ENCODE results near the gene CLBA1.

The CLBA1 gene

GRCh38 chr14:105007593-105008264 is 22.1 kb downstream of the CLBA1 start:
- no peak for DNase-seq

DNA sequence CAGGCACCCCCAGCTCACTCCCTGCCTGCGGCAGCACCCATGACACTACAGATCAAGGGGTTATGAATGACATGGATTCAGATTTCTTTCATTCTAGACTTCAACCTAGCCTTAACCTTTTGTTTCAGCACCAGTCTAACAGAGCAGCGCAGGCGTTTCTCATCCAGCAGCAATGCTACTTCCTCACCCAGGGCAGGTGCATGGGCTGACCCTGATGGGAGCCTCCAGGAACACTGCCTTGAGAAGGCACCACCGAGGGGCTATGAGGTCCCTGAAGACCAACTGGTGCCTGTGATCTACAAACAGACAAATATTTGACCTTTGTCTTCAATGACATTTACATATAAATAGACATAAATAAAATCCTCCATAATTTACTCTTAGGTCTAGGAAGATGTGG is 24.5 kb downstream of the CLBA1 start:
- no peak for DNase-seq

DNA sequence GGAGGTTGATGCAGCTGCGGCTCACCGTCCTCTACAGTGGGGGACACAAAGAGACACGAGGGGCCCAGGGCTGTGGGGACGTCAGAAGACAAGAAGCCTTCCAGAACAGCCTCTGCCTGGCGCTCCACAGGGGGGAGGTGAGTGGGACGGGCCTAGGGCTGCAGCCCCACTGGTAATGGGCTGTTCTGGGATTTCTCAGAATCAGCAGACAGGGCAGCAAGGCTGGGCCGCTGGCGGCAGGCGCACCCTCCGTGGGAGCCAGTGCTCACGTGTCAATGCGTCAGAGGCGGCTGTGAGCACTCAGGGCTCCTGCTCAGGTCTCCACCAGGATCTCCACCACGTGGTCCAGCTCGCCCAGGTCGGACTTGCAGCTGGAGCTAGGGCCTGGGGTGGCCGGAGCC is 25.3 kb downstream of the CLBA1 start:
- DNase-seq = no peak

DNA sequence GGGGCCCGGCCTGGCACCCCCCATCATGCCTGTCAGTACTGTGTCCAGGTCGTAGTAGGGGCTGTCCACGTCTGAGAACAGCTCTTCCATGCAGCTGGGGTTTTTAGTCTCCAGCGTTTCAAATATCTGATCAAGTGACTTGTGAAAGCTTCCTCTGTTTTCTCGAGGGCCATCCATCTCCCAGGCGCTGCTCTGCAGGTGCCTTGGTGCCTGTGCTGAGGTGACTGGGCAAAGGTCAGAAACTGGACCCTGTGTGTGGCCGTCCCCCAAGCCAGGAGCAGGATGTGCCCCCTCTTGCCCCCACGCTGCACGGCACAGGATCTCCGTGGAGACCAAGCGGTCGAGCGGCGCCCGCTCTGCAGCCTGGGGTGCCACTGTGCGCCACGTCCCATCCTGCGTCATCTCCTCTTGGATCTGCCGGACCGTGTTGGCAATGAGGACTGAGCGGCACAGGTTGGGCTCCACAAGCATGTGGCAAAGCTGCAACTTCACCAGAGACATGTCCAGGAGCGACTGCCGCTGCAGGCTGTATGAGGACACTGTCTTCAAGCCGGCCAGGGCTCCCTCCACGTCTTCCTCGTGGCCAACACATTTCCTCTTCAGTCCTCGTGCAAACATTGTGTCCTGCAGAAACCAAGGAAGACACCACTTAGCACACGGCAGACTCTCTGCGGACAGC is 25.9 kb downstream of the CLBA1 start:
- no peak for DNase-seq

DNA sequence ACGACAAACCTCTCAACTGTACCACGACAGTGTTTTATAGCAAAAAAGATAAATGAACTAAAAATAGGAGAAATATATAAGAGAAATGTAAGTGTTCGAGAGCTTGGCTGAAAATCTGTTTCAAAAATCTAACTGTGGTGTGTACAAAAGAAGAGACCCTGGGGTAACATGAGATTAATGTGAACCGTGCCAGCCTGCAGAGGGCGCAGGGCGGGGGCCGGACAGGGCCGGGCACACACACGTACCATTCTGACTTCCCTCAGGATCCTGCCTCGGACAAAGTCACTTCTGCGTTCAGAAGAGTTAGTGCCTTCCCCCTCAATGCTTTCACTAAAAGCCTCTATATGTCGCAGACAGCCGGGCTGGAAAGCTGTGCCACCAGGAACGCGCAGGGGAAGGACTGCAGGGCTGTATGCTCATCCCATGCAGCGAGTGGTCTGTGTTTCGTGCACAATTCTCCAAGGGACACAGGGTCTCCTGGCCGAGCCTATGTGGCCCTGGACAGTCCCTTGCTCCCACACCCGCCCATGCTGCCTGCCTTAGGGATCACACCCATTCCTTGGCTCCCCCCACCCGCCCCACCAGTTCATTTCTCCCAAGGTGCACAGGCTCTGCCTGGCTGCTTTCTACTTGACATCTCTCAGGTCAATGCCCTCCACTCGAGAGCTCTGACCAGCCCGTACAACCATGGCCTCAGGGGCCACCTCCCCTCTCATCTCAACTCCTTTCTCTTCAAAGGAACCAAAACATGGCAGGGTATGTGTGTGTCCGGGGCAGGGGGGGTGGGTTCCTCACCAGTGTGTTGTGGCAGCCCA is 26.8 kb downstream of the CLBA1 start:
- DNase-seq = no peak

DNA sequence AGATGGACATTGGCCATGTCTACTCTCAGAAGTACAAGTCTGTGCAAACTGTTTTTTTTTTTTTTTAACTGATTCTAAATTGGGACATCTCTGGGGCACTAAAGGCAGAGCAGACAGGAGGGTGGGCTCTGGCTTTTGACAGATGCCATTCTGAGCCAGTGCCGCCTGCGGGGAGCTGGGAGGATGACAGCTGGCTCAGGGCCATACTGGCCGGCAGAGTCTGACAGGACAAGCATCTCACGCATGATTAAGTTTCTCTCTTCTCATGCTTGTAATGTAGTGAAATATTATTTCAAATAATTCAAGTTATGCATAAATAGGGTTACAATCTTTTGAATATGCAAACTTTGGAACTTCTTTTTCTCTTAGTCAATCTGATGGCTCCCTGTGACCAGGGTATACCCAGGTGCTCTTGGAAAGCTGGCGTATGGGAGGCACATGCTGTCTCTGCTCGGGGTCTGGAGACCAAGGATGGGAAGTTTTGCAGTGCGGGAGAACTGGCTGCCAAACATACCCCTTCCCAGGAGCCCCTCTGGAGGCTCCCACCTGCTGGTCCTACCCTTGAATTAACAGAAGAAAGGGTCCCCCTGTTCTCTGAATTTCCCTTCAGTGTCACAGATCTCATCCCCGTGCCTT is 27.7 kb downstream of the CLBA1 start:
- DNase-seq = no peak

DNA sequence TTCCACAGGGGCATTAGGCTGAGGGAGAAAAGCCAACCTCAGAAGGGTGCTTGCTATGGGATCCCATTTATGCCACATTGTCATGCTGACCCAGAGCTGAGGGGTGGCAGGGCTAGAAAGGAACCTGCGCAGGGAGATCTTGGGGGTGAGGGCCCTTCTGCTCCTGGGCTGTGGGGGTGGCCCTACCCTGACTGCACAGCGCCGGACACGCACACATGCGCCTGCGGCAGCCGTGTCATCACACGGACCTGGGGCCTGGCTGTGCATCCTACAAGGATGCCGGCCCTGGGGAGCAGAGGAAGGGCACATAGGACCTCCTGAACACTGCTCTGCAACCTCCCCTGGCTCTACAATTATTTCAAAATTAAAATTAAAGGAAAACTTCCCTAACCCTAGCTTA is 28.4 kb downstream of the CLBA1 start:
- DNase-seq = no peak

DNA sequence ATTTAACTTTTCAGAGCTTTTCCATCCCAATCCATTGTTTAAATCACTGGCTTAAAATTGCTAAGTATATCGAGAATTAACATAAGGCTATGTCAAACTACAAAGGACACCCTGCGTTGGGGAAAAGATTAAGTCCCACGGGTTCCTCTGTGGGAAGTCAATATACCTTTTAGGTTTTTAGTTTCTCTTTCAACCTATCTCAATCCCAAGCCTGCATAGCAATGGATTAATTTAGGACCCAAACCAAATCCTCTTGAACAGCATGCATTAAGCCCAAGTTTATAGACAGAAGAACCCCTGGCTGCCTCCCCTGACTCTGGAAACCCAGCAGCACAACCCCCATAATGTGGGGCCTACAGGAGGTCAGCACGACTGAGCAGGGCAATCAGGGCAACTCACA is 29.0 kb downstream of the CLBA1 start:
- no peak for DNase-seq

DNA sequence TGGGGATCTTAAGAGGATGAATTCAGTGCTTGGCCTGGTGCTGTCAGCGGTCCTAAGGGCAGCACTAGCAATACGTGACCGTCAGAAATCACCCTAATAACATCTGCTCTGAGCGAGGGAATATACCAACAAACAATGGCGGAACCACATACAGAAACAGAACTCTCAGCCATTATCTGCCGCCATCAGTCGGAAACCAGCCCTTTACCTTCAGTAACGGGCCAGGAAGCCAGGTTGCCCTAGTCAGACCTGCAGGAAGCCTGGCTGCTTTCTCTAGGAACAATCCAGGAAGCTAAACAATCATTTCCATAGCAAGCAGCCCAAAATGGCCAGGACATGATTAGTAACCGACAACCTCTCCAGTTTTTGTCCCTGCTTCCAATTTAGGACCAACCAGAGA is 29.7 kb downstream of the CLBA1 start:
- DNase-seq = no peak

GRCh38 chr14:105015905-105016304 is 30.3 kb downstream of the CLBA1 start:
- DNase-seq = no peak

- DNase-seq = no peak
Observed at GRCh38 chr14:105018414-105018813, 32.8 kb downstream of the CLBA1 start.

DNA sequence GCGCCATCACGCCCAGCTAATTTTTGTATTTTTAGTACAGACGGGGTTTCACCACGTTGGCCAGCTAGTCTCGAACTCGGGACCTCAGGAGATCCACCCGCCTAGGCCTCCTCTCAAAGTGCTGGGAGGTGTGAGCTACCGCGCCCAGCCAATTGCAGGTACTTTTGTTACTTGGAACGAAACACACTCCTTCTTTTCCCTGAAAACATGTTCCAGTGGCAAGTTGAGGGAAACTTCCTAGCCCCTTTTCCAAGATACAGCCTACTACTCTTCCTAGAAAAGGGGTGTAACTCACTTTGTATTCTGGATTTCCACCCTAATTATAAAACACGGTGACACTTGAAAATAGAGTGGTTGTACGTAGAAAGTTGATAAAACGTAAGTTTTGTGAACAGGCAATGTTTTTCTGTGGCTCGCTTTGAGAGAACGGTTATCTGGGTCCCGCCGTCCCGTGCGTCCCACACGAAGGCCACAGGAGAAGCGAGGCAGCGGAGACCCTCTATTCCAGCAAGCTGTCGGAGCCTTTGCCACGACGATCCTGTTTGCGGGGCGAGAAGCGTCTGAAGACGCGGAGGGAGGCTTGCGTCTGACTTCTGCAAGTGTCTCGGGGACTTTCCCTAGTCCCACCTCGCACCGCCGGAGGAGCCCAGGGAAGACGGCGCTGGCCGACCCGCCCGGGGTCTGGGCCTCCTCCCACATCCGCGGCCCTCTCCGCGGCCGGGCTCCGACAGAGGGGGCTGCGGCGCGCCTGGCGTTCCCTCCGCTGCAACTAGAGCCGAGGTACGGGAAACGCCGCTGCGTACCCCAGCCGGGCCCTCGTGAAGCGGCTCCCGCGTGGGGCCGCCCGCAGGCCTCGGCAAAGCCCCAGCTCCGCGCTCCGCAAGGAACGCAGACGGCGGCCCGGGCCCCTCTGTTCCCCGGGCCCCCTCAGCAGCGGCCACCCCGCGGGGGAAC is 34.5 kb downstream of the CLBA1 start:
- peak; percentile 19 to 51 (median 32) for DNase-seq

DNA sequence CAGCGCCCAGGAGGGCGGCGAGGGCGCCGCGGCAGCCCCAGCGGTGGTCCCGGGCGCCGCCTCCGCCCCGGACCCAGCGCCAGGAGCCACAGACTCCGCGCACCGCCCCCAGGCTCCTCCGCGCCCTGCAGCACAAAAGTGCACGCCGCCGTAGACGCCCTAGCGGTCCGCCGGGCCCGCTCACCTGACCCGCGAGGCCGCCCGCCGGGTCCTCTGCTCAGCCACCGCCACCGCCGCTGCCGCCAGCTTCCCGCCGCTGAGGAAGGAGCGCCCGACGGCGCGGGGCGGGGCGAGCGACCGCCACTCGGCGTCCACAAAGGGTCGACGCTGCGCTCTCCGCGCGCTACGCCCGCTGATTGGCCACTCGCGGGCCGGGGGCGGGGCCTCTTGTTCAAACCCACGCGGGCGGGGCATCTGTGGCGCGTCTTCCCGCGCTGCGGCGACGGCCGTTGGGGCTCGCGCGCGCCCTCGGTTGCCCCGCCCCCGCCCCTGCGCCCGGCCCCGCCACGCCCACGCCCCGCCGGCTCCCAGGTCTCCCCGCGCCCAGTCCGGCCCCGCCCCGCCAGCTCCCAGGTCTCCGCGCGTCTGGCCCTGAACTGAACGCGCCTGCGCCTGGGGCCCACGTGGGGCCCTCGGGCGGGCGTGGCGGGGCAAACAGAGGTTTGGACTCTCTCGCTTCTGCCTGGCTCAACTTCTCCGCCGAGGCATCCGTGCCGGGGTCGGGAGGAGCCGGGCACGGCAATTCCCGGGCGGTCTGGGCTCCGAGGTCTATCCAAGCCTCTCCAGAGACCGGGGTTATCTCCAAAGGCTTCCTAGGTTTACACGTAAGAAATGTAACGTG is 35.4 kb downstream of the CLBA1 start, which contains the start of gene CDCA4:
Gene CDCA4, minus strand, starts transcription at position 269 of the 841 bp plus-strand sequence. CDS start 9,154 bp downstream, outside the sequence.
- DNase-seq = peak; percentile 97 to 99 (median 98)

DNA sequence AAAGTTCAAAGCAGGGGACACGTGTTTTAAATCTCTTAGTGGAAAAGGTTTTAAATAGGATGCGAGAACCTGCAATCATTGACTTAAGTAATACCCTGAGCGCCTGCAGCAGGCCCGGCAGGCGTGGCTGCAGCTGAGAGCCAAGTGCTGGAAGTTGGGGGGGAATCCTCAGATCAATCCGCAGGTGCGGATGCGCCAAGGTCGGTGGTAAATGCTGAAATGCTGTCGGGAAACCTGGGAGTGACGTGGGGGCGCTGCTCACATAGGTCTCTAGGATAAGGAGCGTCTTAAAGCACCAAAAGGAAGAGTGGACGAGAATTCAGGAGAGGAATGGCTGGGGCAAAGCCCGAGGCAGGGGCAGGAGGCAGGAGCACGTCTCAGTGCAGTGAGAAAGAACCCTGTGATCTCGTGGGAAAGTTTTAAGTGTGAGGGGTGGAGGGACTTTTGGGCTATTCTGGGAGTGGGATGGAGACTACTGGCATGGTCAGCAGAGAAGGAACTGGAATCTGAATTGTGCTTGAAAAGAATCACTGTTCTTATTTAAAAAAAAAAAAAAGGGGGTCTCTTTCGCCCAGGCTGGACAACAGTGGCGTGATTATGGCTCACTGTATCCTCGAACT is 36.2 kb downstream of the CLBA1 start:
- peak in 1 of 4 experiments; percentile 11 for DNase-seq

GRCh38 chr14:105022276-105022670 is 36.7 kb downstream of the CLBA1 start:
- no peak for DNase-seq

DNA sequence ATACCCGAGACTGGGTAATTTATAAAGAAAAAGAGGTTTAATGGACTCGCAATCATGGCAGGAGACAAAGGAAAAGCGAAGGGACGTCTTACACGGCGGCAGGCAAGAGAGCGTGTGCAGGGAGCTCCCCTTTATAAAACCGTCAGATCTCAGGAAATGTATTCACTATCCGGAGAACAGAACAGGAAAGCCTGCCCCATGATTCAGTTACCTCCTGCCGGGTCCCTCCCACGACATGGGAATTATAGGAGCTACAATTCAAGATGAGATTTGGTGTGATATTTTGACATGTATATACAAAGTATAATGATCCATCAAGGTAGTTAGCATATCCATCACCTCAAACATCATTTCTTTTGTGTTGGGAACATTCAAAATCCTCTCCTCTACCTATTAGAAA is 37.6 kb downstream of the CLBA1 start:
- DNase-seq = no peak

DNA sequence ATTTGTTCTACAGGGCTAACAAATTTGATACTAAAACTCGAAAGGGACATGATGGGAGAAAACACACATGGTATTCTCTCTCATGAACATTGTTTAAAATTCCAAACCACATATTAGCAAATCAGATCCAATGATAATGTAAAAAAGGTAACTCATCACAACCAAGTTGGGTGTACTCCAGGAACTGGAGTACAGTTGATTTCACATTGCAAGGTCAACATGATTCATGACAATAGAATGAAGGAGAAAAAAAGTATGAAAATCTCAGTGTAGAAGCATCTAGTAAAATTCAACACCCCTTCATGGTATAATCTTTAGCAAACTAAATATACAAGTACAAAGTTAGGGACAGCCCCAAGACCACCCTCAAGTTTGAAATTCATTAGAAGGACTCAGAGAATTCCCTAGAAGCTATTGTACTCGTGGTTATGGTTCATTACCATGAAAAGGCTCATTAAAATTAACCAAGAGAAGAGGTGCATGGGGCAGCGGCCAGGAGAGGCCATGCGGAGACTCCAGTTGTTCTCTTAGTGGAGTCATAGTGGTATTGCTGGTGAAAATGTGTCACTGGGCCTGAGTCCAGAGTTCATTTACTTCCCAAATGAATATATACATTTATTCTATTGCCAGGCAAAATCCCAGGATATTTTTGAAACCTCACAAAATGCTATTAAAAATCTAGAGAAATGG is 38.3 kb downstream of the CLBA1 start:
- DNase-seq = no peak

- no peak for DNase-seq
Observed at GRCh38 chr14:105025429-105025828, 39.8 kb downstream of the CLBA1 start.

DNA sequence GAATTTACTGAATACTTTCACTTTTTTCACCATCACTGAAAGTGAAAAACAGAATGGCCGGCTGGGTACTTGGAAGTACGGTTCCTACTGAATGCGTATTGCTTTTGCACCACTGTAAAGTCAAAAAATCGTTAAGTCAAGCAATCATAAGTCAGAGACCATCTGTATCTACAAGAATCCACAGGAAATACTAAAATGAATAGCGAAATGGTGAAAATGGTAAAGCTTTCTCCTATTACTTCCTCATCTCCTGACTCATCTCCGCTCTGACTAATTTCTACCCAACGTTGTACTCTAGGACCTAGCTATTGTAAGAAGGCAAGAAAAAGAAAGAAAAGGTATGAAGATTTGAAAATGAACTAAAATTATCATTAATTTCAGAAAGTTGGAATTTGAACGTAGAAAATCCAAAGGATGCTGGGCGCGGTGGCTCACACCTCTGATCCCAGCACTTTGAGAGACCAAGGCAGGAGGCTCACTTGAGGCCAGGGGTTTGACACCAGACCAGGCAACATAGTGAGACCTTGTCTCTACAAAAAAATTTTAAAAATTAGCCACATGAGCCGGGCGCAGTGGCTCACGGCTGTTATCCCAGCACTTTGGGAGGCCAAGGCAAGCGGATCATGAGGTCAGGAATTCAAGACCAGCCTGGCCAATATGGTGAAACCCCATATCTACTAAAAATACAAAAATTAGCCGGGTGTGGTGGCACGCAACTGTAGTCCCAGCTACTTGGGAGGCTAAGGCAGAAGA is 40.6 kb downstream of the CLBA1 start:
- no peak for DNase-seq
